Measurements from ENCODE around the gene TCF25.
"Not testable (repeated sequence)": the region's sequence is repeated elsewhere in the genome, so short reads cannot be mapped to it uniquely, and the experiment has no call there.

Gene TCF25

DNA sequence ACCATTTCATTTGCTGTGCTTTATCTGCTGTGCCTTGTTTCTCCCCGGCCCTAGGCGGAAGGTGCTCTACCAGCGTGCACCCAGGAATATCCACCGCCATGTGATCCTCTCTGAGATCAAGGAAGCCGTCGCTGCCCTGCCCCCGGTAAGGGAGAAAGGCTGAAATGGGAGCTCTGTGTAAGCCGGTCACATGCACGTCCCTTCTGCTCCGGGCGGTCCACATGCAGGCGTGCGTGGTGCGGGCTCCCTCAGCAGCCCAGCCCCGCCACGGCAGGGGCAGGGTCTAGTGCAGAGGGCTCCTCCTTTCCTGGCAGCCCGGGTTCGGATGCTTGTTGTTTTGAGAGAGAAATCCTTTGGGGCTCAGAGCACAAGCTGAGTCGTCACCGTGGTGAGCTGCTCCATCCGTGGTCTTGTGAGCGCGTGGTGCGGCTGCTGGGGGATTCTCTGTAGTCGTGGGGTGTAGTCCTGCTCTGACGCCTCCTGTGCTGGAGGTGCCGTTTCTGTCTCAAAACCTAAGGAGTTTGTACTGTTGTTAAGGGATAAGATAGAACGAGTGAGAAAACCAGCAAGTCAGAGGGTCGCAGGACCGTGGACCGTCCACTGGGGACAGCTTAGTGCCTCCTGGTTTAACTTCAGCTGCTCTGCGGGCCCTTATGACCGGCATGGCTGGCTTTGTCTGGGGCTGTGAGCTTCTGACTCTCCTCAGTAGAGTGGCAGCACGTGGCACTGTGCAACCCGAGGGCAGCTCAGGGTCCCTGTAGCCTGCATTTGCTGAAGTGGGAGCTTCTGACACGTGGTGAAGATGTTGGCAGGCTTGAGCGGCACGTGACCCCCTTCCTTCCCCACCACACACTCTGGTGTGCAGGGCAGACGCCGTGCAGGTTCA lies 33.0 kb downstream of the TCF25 start:
- no peak for DNase-seq

DNA sequence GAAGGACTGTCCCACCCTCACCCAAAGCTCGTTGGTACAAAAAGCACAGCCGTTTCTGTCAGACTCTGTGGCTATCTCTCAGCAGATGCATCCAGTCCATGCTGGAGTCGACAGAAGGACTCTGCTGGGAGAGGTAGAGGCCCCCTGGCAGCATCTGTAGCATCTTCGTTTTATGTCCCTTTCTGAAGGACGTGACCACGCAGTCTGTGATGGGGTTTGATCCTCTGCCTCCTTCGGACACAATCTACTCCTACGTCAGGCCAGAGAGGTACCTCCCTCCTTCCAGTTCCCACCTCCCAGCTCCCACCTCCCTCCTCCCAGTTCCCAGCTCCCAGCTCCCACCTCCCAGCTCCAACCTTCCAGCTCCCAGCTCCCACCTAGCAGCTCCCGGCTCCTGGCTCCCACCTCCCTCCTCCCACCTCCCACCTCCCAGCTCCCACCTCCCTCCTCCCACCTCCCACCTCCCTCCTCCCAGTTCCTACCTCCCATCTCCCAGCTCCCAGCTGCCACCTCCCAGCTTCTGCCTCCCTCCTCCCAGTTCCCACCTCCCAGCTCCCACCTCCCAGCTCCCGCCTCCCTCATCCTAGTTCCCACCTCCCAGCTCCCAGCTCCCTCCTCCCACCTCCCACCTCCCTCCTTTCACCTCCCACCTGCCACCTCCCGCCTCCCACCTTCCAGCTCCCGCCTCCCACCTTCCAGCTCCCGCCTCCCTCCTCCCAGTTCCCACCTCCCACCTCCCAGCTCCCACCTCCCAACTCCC lies 33.8 kb downstream of the TCF25 start:
- no peak for DNase-seq

DNA sequence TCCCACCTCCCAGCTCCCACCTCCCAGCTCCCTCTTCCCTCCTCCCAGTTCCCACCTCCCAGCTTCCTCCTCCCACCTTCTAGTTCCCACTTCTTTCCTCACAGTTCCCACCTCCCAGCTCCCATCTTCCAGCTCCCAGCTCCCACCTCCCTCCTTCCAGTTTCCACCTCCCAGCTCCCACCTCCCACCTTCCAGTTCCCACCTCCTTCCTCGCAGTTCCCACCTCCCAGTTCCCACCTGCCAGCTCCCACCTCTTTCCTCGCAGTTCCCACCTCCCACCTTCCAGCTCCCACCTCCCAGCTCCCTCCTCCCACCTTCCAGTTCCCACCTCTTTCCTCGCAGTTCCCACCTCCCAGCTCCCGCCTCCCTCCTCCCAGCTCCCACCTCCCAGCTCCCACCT lies 34.8 kb downstream of the TCF25 start:
- no peak for DNase-seq

DNA sequence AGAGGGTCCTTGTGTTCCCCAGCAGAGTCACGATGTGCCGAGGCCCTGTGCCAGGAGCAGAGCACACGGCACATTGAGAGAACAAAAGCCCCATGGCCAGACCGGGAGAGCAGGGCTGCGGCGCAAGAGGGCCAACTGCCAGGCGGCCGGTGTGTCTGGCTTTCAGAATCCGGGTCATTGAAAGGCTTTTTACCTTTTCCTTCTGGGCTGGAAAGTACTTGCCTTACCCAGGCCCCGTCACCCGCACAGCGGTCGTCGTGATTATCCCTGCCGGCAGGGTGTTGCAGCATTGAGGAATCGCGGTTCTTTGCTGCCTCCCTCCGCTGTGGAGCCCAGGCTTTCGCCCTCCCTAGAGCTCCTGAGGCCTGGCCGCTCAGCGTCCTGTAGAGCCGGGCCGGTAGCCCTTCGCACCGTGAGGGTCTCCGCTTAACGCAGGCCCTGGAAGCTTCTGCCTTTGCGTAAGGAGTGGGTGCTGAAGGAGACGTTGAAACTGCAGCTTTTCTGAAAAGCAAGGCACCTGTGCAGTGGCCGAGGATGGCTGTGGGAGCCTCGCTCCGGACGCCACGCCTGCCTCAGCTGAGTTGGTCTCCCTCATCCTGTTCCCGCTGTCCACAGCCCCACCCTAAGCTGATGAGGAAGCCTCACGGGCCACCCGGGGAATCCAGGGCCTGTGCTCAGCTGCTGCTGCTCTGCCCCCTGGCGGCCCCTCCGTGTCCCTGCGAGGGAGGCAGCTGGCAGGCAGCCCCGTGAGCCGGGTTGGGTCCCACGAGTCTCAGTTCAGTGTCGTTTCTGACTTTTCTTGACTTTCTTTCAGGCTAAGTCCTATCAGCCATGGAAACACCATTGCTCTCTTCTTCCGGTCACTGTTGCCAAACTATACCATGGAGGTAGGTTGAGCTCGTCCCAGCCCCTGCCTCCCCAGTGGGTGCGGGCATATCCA lies 36.7 kb downstream of the TCF25 start:
- peak; percentile 78 to 81 for DNase-seq

DNA sequence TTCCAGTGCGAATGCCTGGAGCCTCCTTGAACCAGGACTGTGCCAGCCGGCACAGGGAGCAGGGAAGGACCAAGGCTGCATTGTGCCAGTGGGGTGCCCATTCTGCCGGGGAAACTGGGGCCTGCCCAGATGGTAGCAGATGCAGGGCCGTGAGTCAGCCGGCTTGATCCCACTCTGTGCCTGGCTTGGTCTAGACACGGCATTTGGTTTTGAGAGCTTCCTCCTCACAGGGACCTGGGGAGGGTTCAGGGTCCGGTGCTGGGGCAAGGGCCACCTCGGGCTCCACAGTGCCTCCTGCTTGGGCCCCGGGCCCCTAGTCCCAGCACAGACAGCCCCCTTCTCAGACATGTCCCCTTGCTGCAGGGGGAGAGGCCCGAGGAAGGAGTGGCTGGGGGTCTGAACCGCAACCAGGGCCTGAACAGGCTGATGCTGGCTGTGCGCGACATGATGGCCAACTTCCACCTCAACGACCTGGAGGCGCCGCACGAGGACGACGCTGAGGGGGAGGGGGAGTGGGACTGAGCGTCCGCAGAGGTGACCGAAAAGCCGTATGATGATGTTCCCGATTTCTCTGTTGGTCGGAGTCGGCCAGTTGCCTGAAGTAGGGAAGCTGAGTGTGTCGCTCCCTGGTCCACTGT lies 37.4 kb downstream of the TCF25 start:
- DNase-seq = no peak

DNA sequence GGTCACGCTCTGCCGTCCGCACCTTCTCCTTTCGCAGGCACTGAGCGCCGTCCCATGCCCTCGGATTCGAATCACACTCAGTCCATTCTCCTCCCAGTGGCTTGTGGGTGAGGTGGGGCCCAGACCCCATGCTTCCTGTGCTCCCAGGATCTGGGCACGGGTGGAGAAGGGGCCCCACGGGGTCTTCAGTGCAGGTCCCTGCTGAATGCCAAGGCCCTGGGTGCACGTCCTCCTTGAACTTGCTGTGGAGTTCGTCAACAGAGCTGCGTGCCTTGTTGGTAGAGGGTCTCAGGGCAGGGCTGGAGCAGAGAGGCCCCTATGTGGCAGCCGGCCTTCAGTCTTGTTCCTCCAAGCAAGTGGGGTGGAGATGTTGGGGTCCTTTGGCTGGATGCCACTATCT lies 38.0 kb downstream of the TCF25 start:
- DNase-seq = no peak

DNA sequence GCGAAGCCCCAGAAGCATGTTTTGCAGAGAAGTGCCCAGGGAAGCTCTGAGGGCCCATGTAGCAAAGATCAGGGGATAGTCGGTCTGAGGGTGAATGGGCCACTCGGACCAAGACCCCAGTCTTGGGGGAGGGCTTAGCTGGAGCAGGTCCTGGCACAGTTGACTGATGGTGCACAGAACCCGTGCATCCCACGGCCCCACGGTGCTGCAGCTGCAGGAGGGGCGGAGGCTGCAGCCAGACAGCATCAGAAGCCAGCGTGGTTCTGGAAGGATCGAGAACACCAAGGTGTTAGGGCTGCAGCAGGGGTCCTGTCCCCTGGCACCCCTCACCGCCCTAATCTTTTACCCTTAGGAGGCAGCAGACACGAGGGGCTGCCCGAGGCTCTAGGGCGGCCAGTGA lies 38.8 kb downstream of the TCF25 start:
- no peak for DNase-seq

DNA sequence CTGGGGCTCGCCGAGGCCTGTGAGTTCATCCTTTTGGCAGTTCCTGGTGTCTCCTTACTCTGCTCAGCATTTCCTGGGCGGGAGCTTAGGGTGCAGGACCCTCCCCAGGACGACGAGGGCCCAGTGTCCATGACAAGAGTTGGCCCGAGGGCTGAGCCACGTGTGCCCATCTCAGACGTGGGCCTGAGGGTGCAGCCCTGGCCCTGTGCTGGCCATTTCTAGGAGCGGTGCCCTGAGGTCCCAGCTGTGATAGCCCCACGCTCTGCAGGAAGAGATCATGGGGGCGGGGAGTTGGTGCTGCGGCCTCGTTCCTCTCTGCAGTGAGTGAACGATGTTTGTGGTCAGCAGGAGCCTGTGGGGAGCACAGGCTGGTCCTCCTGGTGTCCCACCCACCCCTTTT lies 39.2 kb downstream of the TCF25 start:
- no peak for DNase-seq

DNA sequence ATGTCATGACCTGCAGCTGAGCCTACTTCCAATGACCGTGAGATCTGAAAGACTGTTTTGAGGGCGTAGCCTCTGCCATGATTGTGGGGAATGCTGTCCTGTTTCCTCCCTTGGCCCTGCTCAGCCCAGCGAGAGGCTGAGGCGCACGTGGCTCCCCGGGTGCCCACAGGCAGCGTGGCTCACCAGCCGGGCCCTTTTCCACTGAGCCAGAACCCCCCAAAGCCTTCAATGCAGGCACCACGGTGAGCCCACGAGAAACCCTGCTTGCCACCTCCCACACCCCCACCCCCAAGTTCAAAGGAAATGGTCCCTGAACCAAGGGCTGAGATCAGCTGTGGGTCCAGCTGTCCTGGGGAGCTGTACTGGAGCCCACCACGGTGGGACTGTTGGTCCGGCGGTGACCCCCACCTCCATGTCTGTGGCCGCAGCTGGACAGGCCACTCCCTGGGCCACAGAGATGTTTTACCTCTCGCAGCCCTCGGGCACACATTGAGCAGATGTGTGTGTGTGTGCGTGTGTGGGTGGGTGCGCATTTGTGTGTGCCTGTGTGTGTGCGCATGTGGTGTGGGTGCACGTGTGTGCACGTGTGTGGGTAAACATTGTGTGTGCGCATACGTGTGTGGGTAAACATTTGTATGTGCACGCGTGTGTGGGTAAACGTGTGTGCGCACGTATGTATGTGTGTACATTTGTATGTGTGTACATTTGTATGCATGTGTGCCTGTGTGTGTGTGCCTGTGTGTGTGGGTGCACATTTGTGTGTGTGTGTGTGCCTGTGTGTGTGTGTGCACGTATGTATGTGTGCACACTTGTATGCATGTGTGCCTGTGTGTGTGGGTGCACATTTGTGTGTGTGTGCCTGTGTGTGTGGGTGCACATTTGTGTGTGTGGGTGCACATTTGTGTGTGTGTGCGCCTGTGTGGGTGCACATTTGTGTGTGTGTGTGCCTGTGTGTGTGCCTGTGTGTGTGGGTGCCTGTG lies 40.3 kb downstream of the TCF25 start:
- no peak for DNase-seq

DNA sequence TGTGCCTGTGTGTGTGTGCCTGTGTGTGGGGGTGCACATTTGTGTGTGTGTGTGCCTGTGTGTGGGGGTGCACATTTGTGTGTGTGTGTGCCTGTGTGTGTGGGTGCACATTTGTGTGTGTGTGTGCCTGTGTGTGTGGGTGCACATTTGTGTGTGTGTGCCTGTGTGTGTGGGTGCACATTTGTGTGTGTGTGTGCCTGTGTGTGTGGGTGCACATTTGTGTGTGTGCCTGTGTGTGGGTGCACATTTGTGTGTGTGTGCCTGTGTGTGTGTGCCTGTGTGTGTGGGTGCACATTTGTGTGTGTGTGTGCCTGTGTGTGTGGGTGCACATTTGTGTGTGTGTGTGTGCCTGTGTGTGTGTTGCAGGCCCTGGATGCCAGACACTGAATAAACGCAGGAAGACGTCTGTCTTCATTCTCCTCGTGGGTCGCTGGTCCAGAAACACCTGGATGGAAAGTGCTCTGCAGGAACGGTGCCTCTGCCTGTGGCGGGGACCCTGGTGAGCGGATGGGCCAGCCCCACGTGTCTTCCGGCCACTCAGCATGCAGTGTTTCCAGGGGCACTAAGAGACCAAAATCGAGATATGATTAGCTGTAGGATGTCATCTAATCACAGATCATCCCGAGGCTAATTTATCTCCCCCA lies 41.4 kb downstream of the TCF25 start:
- not testable (repeated sequence) for DNase-seq

DNA sequence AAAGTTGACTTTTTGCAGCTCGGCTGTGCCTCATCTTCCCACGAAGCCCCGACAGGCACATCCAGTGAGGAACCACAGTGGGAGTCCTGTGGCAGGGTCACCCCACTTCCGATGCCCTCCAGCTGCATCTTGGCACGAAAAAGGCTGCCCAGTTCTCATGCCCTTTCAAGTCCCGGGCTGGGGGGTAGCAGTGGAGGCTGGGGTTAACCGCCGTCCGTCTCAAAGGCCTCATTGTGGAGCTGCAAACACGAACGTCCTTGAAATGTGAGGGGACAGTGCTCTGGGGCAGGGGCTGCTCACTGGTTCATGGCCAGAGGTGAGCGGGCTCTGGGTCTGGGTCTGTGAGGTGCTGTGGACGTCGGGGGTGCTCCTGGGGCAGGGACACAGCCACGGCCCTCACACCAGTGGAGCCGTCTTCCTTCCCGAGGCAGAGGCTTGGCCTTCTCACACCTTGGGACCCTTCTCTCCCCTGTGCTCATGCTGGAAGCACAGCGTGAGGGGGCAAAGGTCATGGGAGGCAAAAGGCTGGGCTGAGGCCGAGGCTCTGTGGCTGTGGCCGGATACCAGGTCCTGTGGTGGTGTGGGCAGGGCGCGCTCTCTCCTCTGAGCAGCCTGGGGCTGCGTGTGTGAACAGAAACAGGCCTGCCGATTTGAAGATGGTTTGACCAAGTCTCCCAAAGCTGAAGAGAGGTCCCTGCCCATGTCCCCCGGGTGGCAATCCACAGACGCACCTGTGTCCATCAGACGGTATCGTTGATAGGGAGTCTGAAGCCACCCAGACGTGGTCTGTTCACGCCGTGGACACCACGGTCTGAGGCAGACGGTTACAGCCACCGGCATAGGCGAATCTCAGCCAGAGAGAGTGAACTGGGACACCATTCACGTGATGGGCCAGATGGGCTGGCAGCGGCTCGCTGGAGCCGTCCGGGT lies 42.2 kb downstream of the TCF25 start:
- no peak for DNase-seq

DNA sequence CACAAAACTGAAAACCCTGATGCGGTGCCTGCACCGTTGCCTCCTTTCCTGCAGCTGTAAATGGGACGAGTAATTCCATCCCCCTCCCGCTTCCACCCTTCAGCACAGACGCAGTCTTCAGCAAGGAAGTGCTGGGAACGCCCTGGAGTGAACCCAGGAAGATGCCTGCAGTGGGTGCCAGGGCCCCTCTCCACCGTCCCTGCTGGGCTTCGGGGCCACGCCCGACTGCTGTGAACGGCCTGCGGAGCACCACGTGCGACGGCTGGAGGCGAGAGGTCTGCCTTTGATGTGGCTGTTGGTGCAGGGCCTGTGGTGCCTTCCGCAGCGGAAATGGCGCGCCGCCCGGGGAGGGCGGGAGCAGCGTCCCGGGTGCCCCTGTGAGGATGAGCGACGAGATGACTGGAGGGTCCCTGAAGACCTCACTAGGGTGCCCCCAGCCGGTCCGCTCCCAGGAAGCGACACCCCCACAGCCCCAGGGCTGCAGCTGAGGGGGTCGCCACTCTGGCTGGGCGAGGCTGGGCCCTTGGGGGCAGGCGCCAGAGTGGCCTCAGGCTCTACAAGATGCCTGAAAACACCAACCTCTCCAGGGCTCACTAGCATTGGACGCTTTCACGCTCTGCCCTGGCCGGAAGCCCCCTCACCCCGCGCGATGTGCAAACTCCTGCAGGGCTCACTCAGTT lies 44.5 kb downstream of the TCF25 start:
- peak; percentile 86 to 88 for DNase-seq

DNA sequence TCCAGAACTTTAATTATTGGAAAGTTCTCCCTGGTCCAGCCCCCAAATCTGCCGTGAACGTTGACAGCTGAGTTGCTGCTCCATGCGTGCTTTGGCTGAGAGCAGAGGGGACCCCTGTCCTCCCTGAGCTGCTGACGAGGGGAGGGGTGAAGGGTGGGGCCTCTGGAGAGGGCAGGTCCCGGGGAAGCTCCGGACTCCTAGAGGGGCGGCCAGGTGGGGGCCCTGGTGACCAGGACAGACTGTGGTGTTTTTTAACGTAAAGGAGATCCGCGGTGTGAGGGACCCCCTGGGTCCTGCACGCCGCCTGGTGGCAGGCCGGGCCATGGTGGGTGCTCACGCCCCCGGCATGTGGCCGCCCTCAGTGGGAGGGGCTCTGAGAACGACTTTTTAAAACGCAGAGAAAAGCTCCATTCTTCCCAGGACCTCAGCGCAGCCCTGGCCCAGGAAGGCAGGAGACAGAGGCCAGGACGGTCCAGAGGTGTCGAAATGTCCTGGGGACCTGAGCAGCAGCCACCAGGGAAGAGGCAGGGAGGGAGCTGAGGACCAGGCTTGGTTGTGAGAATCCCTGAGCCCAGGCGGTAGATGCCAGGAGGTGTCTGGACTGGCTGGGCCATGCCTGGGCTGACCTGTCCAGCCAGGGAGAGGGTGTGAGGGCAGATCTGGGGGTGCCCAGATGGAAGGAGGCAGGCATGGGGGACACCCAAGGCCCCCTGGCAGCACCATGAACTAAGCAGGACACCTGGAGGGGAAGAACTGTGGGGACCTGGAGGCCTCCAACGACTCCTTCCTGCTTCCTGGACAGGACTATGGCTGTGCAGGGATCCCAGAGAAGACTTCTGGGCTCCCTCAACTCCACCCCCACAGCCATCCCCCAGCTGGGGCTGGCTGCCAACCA lies 45.3 kb downstream of the TCF25 start, which contains the start of gene MC1R:
TSS of gene MC1R (plus strand) at position 410 of the 895 bp plus-strand sequence. CDS start at position 807, 397 bp downstream.
- DNase-seq = peak; percentile 53

DNA sequence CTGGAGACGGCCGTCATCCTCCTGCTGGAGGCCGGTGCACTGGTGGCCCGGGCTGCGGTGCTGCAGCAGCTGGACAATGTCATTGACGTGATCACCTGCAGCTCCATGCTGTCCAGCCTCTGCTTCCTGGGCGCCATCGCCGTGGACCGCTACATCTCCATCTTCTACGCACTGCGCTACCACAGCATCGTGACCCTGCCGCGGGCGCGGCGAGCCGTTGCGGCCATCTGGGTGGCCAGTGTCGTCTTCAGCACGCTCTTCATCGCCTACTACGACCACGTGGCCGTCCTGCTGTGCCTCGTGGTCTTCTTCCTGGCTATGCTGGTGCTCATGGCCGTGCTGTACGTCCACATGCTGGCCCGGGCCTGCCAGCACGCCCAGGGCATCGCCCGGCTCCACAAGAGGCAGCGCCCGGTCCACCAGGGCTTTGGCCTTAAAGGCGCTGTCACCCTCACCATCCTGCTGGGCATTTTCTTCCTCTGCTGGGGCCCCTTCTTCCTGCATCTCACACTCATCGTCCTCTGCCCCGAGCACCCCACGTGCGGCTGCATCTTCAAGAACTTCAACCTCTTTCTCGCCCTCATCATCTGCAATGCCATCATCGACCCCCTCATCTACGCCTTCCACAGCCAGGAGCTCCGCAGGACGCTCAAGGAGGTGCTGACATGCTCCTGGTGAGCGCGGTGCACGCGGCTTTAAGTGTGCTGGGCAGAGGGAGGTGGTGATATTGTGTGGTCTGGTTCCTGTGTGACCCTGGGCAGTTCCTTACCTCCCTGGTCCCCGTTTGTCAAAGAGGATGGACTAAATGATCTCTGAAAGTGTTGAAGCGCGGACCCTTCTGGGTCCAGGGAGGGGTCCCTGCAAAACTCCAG lies 46.4 kb downstream of the TCF25 start:
- DNase-seq = no peak

DNA sequence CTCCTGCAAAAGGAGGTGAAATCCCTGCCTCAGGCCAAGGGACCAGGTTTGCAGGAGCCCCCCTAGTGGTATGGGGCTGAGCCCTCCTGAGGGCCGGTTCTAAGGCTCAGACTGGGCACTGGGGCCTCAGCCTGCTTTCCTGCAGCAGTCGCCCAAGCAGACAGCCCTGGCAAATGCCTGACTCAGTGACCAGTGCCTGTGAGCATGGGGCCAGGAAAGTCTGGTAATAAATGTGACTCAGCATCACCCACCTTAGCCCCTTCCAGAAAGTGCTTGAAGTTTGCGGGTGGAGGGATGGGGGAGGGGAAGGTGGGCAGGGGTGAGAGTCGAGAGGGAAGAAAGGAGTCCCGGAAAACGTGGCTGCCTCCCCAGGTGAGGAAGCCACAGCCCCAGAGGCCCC lies 47.3 kb downstream of the TCF25 start:
- no peak for DNase-seq

DNA sequence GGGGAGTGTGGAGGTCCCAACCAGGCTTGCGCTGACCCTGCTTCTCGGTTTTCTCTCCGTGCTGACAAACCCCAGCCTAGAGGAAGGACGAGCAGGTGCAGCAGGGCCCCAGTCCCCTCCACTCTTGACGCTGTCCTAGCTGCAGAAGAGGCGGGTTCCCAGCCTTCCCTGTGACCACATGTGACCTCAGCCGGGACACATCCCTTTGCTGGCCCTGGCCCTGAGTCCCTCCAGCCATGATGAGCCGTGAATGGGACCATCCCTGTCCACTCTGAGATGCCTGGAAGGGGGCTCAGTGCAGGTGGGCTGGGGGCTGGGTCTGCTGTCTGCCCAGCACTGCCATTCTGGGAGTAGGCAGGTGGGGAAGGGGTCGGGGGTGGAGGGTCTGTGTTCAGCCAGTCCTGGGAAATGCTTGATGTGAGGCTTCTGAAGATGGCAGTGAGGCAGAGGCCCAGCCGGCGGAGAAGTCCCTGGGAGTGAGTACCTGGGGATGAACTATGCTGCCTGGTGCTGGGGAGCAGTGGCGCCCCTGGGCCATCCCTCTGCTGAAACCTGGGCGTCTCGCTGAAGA lies 47.8 kb downstream of the TCF25 start:
- no peak for DNase-seq
